Right cardiac atrium (tissue), 5 donors: ENCODE measurements around the gene CRTAC1. TPM values are rescaled to one million over a fixed set of nuclear protein-coding genes. Genes with fewer than 3 reads are reported as not detected.

Experiments
- ATAC-seq, 2 donors: fragments of 200-7000 bp; cut with Tn5 transposase; one replicate each; pipeline versions ENCODE4 v1.8.0 to v1.9.1; 2020; ENCODE audit warnings: moderate library complexity in 2 of 2, mild to moderate bottlenecking in 1 of 2
- DNase-seq, 3 donors: peaks; one replicate each; pipeline ENCODE4 v3.0.0-alpha.2; 2020
- H3K27ac ChIP-seq: one replicate; pipeline ENCODE4 v1.5.1; 2013; ENCODE audit warnings: mild to moderate bottlenecking, low read length, control low read depth, moderate library complexity
- H3K27me3 ChIP-seq: one replicate; pipeline ENCODE4 v1.6.1; 2013; ENCODE audit not compliant: control insufficient read depth, insufficient read depth
- H3K4me1 ChIP-seq: one replicate; pipeline ENCODE4 v1.6.1; 2013; ENCODE audit warnings: low read length; ENCODE audit not compliant: control insufficient read depth, insufficient read depth
- H3K4me3 ChIP-seq: one replicate; pipeline ENCODE4 v1.5.1; 2013; ENCODE audit warnings: low read length, control low read depth
- H3K9me3 ChIP-seq: one replicate; pipeline ENCODE4 v1.6.1; 2013; ENCODE audit warnings: low read length; ENCODE audit not compliant: control insufficient read depth
- WGBS: extraction: QIAGEN DNeasy Blood & Tissue Kit; methylation state at CpG from one replicate; pipeline ENCODE4 v1.1.7; 2013; 5-methylcytosine and 5-hydroxymethylcytosine counted together
- intact Hi-C, 4 donors: fragments of 100-400 bp; cut with DNase I; formaldehyde crosslinking; loops; one replicate each; pipeline versions ENCODE4 v1.11.0 to v1.14.0; 2022 to 2023
- polyA plus RNA-seq: library from polyadenylated mRNA; stranded (reverse); fragments of 200-250 nt; gene quantifications from one replicate; pipeline ENCODE4 v1.2.3, GENCODE V29; 2013
- total RNA-seq, 4 donors: library from RNA; stranded (reverse); fragmentation: NEBNext Ultra II Directional; extraction: Animal tissue kit (Norgen Biotek cat#: 25700); gene quantifications; one replicate each; pipeline ENCODE4 v1.2.1, GENCODE V29; 2021
- donor health status: healthy with polysubstance abuse.
- donor health status: DM: no; HTN: yes; CAD: no.
- donor health status: DM: no; HTN: no; CAD: no.
- donor health status: DM: no; HTN: yes; CAD: no; lungs with severe emphysema.
- donor health status: DM: yes; HTN: yes; CAD: no.

CRTAC1 gene
- total and polyA plus RNA-seq, 5 donors, result 7.3 to 38.2 (median 12.9) TPM

DNA sequence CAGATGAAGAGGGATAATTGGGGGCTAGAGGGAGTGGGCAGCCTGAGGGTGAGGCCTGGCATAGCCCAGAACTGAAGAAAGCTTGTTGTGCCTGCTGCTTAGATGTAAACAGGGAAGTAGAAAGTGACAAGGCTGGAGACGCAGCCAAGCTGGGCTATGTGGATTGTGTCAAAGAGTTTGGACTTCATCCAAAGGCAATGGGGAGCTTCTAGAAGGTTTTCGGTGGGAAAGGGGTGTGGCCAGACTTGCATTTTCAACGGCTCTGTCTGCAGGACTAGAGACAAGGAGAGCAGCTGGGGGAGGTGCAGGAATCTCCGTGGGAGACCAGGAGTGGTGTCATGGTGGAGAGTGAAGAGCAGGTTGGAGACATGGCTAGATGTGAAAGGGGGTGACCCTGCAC lies 132.0 kb downstream of the CRTAC1 start:
- H3K27me3 ChIP-seq, result no peaks in the 10 kb centered on the region
- H3K4me3 ChIP-seq, result no peak overlapping the region
- WGBS, result 9% methylated on average over 4 of the region's 4 CpGs
- intact Hi-C loops, result no loop called here
- ATAC-seq, result no peak
- DNase-seq, result no peak
- no peak overlapping the region for H3K27ac ChIP-seq
- no peaks in the 10 kb centered on the region for H3K9me3 ChIP-seq
- H3K4me1 ChIP-seq, result no peaks in the 10 kb centered on the region

- intact Hi-C loops, result no loop called here
- Histone ChIP-seq H3K4me3 (no peak overlapping the region), H3K27ac (no peak overlapping the region), H3K4me1 (no peaks in the 10 kb centered on the region), H3K9me3 (no peaks in the 10 kb centered on the region), H3K27me3 (no peaks in the 10 kb centered on the region)
- ATAC-seq, result no peak
- WGBS, result 92% methylated on average over 13 of the region's 13 CpGs
- no peak for DNase-seq
These were observed 133.6 kb downstream of the CRTAC1 start for GRCh38 chr10:97896756-97897358.

DNA sequence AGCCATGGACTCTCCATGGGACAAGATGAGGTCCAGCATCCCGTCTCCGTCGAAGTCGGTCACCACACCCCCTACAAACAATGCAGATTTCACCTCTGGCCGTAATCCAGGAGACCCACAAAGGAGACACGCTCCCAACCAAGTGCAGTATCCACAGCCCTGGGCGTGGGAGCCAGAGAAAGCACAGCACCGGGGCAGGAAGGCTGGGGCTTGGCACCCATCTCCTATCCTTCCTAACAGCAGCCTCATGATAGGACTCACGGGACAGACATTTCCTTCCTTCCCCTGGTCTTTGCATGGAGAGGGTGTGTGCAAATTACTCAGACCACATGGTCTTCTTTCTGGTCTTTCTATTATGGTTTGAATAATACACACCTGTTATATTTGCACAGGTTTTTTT lies 134.5 kb downstream of the CRTAC1 start:
- peak; percentile 60 to 91 for ATAC-seq
- 55% methylated on average over 9 of the region's 9 CpGs for WGBS
- Histone ChIP-seq H3K9me3 (no peaks in the 10 kb centered on the region), H3K27ac (no peak overlapping the region), H3K4me3 (no peak overlapping the region), H3K4me1 (no peaks in the 10 kb centered on the region), H3K27me3 (no peaks in the 10 kb centered on the region)
- intact Hi-C loops, result no loop called here
- peak in 2 of 3 donors; percentile 41 to 78 for DNase-seq

DNA sequence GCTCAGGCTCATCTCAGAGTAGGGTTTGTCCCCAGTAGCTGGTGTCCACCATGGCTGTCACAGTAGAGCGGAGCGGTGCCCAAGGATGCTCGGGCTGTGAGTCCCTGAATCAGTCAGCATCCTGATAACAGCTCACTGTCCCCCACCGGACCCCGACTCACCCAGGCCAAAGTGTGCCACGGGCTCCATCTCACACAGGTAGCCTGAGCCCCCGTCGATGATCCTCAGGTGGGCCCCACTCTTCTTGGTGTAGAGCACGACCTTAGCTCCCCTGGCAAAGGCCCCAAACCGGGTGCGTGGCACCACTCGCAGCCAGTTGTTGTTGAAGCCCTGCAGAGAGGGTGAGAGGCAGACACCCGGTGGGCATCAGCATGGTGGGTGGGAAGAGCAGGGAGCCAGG lies 135.3 kb downstream of the CRTAC1 start:
- 91% methylated on average over 13 of the region's 13 CpGs for WGBS
- Histone ChIP-seq H3K4me1 (no peaks in the 10 kb centered on the region), H3K9me3 (no peaks in the 10 kb centered on the region), H3K27ac (no peak overlapping the region), H3K4me3 (no peak overlapping the region), H3K27me3 (no peaks in the 10 kb centered on the region)
- intact Hi-C loops, result no loop called here
- no peak for DNase-seq
- ATAC-seq, result no peak

- H3K4me3 ChIP-seq, result no peak overlapping the region
- WGBS, result 75% methylated on average over 3 of the region's 3 CpGs
- no peaks in the 10 kb centered on the region for H3K9me3 ChIP-seq
- no peak for ATAC-seq
- H3K27me3 ChIP-seq, result no peaks in the 10 kb centered on the region
- no peak overlapping the region for H3K27ac ChIP-seq
- no peaks in the 10 kb centered on the region for H3K4me1 ChIP-seq
- intact Hi-C loops, result no loop called here
- DNase-seq, result no peak
These were observed 136.3 kb downstream of the CRTAC1 start for GRCh38 chr10:97894092-97894491.

GRCh38 chr10:97892939-97893338 lies 137.5 kb downstream of the CRTAC1 start:
- WGBS, result 80% methylated on average over 2 of the region's 2 CpGs
- Histone ChIP-seq H3K9me3 (no peaks in the 10 kb centered on the region), H3K27me3 (no peaks in the 10 kb centered on the region), H3K4me1 (no peaks in the 10 kb centered on the region), H3K4me3 (no peak overlapping the region), H3K27ac (no peak overlapping the region)
- intact Hi-C loops, result no loop called here
- no peak for ATAC-seq
- no peak for DNase-seq

- WGBS, result 69% methylated on average over 2 of the region's 2 CpGs
- Histone ChIP-seq H3K4me1 (no peaks in the 10 kb centered on the region), H3K9me3 (no peaks in the 10 kb centered on the region), H3K27ac (no peak overlapping the region), H3K4me3 (no peak overlapping the region), H3K27me3 (no peaks in the 10 kb centered on the region)
- ATAC-seq (no peak), DNase-seq (no peak)
- intact Hi-C loops, result no loop called here
These were observed 137.9 kb downstream of the CRTAC1 start for GRCh38 chr10:97892506-97892905.

DNA sequence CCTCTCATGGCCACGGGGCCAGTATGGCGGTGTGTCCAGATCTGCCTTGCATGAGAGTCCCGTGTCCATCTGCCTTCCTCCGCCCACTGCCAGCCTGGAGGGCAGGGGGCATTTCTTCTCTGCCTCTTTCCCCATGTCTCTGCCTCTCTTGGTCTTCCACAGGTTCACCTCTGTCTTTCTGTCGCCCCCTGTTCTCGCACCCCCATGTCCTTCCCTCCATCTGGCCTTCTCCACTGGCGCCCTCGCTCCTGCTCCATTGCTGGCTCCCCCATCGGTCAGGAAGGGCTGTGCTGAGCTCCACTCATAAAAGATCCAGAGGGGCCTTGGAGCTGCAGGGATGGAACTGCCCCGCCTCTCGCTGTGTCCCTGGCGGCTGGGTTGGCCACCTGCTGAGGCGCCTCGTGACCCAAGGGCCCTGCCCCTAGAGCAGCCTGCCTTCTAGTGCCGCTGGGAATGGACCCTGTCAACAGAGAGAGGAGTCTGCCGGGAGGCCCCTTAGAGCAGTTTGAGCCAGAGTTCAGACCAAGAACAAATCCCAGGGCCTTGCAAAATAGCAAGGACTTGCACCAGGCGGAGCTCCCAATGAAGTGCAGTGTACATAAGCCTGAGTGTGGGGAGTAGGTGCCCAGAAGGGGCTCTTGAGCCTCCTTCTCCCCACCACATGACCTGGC lies 138.8 kb downstream of the CRTAC1 start:
- H3K27me3 ChIP-seq, result no peaks in the 10 kb centered on the region
- no peaks in the 10 kb centered on the region for H3K9me3 ChIP-seq
- 77% methylated on average over 17 of the region's 17 CpGs for WGBS
- no peak overlapping the region for H3K27ac ChIP-seq
- DNase-seq (peak in 1 of 3 donors; percentile 48), ATAC-seq (no peak)
- intact Hi-C loops, result no loop called here
- no peaks in the 10 kb centered on the region for H3K4me1 ChIP-seq
- no peak overlapping the region for H3K4me3 ChIP-seq

DNA sequence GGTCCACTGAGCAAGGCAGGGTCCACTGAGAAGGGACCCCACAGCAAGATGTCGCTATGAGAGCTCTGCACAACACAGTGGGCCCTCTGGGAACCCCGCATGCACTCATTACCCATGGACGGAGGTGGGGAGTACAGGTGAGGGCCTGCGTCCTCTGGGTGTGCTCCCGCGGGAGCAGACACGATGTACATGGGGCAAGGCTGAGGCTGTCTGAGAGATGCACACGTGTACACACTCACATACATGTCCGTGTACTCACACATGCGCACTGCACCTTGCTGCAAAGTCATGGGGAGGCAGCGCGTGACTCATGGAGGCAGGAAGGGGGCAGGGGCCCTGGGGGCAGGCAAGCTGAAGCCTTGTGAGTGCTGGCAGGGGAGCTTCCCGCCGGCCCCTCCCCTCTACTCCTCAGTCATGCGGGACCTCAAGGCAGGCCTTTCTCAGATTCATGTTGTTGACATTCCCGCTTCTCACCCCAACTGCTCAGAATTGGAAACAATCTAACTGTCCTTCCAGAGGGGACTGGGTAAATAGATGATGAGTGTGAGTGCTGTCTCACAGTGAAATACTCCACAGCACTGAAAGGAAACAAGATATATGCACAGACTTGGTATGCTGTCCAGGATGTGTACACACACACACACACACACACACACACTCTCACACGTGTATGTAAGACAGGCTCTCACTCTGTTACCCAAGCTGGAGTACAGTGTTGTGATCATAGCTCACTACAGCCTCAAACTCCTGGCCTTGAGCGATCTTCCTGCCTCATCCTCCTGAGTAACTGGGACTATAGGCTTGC lies 140.8 kb downstream of the CRTAC1 start:
- WGBS, result 67% methylated on average over 18 of the region's 18 CpGs
- intact Hi-C loops, result no loop called here

GRCh38 chr10:97888641-97889262 lies 141.7 kb downstream of the CRTAC1 start:
- ATAC-seq (no peak), DNase-seq (no peak)
- Histone ChIP-seq H3K4me1 (no peaks in the 10 kb centered on the region), H3K4me3 (no peak overlapping the region), H3K27me3 (no peaks in the 10 kb centered on the region), H3K9me3 (no peaks in the 10 kb centered on the region), H3K27ac (no peak overlapping the region)
- intact Hi-C loops, result no loop called here
- 70% methylated on average over 12 of the region's 12 CpGs for WGBS

More for the DNA sequence above, 140.8 kb downstream of the CRTAC1 start:
- ATAC-seq (peak in 1 of 2 donors; percentile 12), DNase-seq (peak in 1 of 3 donors; percentile 28)
- Histone ChIP-seq H3K4me3 (no peak overlapping the region), H3K27me3 (no peaks in the 10 kb centered on the region), H3K4me1 (no peaks in the 10 kb centered on the region), H3K9me3 (no peaks in the 10 kb centered on the region), H3K27ac (no peak overlapping the region)

GRCh38 chr10:97888134-97888533 lies 142.3 kb downstream of the CRTAC1 start:
- Histone ChIP-seq H3K9me3 (no peaks in the 10 kb centered on the region), H3K4me1 (no peaks in the 10 kb centered on the region), H3K27me3 (no peaks in the 10 kb centered on the region), H3K27ac (no peak overlapping the region), H3K4me3 (no peak overlapping the region)
- 92% methylated on average over 7 of the region's 7 CpGs for WGBS
- no peak for DNase-seq
- intact Hi-C loops, result no loop called here
- no peak for ATAC-seq
